GM12864 (cell line): ENCODE data around the gene ARHGEF4.

Experiments
- DNase-seq: peaks from one replicate; pipeline ENCODE4 v3.0.0-alpha.2; 2011; ENCODE audit warnings: low read depth
- H3K4me3 ChIP-seq: 2 replicates; pipeline ENCODE4 v1.5.1; 2011; ENCODE audit warnings: mild to moderate bottlenecking, low read depth, low read length, control low read depth
- CTCF ChIP-seq: IDR thresholded peaks from 2 replicates; pipeline ENCODE4 v1.5.1; 2011; ENCODE audit warnings: low read depth, mild to moderate bottlenecking, moderate library complexity, low read length, control low read depth, inconsistent platforms; ENCODE audit errors: missing control alignments

The ARHGEF4 gene

DNA sequence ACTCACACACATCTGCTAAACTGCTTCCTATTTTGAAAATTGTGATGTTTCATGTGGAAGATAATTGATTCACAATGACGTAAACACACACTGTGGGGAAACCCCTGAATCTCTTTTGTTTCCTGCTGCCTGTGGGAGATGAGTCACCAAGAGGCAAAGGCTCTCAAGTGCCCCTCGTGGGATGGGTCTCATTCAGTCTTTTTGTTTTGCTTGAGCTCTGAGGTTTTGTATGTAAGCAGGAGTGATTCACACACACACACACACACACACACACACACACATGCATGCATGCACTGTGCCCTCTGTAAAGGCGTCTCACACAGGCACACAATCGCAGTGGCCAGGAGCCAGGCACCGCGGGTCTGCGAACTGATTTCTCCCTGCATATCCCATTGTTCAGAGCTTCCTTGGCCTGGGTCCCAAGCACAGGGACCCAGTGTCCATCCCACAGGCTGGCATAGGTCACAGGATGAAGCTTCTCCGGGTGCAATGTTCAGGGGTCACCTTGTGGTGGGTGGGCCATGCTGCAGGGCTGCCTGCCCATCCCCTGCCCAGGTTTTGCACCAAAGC is 12.1 kb upstream of the ARHGEF4 start:
- peak; percentile 39 for DNase-seq
- TF ChIP-seq CTCF, result no peak
- H3K4me3 ChIP-seq, result no peak overlapping the region

GRCh38 chr2:130825231-130825965 is 11.3 kb upstream of the ARHGEF4 start:
- DNase-seq, result no peak
- no peak overlapping the region for H3K4me3 ChIP-seq
- no peak for TF ChIP-seq CTCF

GRCh38 chr2:130825966-130826253 is 10.8 kb upstream of the ARHGEF4 start:
- H3K4me3 ChIP-seq, result no peak overlapping the region
- no peak for TF ChIP-seq CTCF
- DNase-seq, result no peak

DNA sequence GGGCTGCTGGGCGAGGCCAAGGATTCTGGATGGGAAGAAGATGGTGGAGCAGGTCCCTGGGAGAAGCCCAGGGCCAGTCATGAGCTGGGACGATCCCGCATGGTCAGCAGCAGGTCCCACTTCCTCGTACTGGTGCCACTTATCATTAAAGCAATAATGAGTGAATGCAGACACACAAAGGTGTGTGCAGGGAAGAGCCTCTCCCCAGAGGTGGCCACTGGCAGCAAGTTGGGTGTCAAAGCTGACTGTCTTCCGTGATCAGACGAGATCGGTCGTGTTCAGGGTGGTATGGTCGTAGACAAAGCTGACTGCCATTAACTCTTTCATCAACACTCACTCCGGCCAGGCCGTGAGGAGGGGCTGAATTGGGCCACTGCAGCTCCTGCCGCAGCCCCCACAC is 10.3 kb upstream of the ARHGEF4 start:
- DNase-seq, result no peak
- no peak overlapping the region for H3K4me3 ChIP-seq
- no peak for TF ChIP-seq CTCF

DNA sequence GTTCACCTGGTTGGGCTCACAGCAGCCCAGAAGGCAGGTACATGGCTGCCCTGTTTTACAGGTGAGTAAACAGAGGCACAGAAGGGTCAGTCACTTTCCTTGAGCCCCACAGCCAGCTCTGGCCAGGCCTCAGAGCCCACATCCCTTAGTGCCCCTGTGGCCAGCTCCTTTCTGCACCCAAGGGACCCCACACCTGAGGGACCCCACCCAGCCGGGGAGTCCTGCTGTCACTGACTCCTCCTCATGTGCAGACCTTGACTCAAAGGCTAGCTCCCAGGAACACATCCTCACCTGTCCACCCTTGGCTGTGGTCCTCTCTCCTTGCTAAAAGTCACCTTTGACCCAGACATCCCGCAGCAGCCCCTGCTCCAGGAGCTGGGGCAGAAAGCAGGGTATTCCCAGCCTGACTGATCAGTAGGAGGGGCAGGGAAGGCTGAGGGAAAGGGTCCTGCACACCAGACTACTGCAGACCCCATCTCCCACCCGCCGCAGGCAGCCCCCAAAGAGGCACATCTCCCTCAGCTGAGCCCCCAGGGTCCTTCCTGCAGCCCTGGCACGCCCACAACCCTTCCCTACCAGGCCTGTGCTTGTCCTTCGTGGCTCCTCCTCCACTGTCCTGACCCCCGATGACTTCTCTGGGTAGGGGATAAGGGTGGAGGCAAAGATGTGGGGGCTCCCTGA is 9.8 kb upstream of the ARHGEF4 start:
- no peak overlapping the region for H3K4me3 ChIP-seq
- no peak for TF ChIP-seq CTCF
- DNase-seq, result no peak

DNA sequence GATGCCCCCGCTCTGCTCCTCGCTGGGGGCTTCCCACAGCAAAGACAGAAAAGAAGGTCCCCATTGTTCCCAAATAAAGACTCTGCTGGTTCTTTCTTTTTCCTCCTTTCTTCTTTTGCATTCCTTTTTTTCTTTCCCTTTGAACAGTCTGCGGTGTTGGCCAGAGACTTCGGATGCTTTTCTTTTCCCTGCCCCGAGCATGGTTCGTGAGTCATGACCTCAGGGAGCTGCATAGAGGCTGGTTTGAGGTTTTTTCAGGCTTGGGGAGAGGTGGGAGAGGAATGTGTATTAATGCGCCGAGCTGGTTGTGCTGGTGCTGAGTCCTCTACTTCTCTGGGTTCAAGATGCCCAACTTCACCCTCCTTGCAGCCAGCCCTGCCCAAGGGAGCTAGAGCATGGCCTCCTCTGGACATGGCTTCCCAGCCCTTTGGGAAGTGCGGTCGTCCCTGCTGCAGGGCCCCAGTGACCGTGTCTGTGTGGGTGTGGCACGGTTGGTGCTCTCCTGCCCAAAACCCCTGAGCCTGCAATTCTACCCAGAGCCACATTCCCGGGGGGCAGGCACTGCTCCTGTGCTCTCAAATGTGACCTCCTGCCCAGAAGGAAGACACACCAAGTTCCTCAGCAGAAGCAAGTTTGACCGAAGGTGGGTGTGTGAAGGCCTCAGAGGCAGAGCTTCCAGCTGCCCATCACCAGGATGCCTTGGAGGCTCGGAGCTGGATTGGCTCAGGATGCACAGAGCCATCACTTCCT is 9.0 kb upstream of the ARHGEF4 start:
- no peak for DNase-seq
- TF ChIP-seq CTCF, result no peak
- H3K4me3 ChIP-seq, result no peak overlapping the region
